Dermis blood vessel endothelial cell (primary cell): ENCODE data around the gene PARPBP. TPM values are rescaled to one million over a fixed set of nuclear protein-coding genes. Genes with fewer than 3 reads are reported as not detected.

ENCODE experiments used
- total RNA-seq: library from RNA; depleted of rRNA; stranded (reverse); fragments of >200 nt; gene quantifications from 2 replicates; pipeline ENCODE4 v1.2.3, GENCODE V29; 2014

The PARPBP gene
- total RNA-seq, 1 donor from 2014 or later, result 7.0 TPM

Other genes starting within 250 kb of the PARPBP start
- gene DRAM1, start 242.6 kb upstream of the PARPBP start, total RNA-seq, result 22.3 and 30.1 TPM in 2 replicates
- 50.4 and 56.0 TPM in 2 replicates for gene WASHC3, start 58.2 kb upstream of the PARPBP start, total RNA-seq
- 45.4 and 80.8 TPM in 2 replicates for gene NUP37, start 69 bp upstream of the PARPBP start, total RNA-seq
- gene PMCH, start 77.7 kb downstream of the PARPBP start, total RNA-seq, result 0.23 TPM in 1 of 2 replicates, not detected in the other